NOMO-1 (cell line): ENCODE results near the gene STPG4.

Source experiments
- DNase-seq, 2 experiments: peaks; one replicate each; lab custom pipeline; 2025; ENCODE audit not compliant: unreplicated experiment in 2 of 2; lab: John Stamatoyannopoulos, UW

STPG4 gene

GRCh38 chr2:47074691-47075090 lies 80.4 kb downstream of the STPG4 start:
- no peak for DNase-seq

DNA sequence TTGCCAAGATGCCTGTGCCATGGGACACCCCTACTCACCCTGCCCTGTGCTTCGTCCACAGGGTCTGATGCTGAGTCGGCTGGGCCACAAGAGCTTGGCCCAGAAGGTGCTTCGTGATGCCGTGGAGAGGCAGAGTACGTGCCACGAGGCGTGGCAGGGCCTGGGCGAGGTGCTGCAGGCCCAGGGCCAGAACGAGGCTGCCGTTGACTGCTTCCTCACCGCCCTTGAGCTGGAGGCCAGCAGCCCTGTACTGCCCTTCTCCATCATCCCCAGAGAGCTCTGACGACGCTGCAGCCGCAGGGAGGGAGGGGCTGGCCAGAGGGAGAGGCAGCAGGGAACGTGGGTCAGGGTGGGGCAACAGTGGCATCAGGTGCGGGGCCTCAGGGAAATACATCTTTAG lies 81.5 kb downstream of the STPG4 start:
- no peak for DNase-seq

DNA sequence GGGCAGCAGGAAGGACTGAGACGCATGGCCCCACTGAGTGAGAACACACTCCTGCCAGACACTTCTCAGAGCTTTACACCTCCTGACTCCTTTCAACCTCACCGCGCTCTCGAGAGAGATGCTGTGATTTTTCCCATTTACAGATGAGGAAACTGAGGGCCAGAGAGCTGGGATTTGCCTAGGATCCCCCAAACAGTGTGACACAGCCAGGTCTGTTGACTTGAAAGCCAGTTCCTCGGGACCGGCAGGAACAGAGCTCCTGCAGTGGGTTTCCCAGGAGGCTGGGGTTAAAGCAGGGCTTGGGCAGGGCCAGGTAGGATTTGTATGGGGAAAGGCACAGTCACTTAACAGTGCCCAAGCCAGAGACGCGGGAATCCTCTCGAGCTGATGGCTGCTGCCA lies 81.9 kb downstream of the STPG4 start:
- DNase-seq: no peak

DNA sequence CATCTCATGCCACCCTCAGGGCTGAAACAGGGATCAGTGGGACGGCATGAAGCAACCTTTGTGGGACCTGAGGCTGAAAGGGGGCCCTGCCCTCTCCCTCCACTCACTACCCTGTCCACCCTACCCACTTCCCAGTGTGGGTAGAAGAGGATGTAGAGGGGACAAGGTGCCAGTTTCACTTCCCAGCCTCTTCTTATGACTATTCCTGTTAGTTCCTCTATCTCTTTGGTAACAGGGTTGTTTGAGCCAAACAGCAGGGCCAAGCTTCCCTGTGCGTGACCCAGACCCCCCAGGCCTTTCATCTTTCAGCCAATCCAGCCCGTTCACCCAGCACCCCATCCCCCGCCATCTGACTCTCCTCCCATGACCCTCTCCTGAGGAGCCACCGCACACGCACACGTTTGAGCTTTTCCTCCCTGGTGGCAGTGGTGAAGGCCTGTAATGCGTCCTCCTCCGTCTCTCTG lies 82.3 kb downstream of the STPG4 start:
- DNase-seq: peak; percentile 88 to 98

- peak; percentile 63 to 67 for DNase-seq
These were observed 83.0 kb downstream of the STPG4 start for GRCh38 chr2:47072018-47072691.

GRCh38 chr2:47070920-47071824 lies 83.9 kb downstream of the STPG4 start:
- DNase-seq: peak; percentile 69 to 79

DNA sequence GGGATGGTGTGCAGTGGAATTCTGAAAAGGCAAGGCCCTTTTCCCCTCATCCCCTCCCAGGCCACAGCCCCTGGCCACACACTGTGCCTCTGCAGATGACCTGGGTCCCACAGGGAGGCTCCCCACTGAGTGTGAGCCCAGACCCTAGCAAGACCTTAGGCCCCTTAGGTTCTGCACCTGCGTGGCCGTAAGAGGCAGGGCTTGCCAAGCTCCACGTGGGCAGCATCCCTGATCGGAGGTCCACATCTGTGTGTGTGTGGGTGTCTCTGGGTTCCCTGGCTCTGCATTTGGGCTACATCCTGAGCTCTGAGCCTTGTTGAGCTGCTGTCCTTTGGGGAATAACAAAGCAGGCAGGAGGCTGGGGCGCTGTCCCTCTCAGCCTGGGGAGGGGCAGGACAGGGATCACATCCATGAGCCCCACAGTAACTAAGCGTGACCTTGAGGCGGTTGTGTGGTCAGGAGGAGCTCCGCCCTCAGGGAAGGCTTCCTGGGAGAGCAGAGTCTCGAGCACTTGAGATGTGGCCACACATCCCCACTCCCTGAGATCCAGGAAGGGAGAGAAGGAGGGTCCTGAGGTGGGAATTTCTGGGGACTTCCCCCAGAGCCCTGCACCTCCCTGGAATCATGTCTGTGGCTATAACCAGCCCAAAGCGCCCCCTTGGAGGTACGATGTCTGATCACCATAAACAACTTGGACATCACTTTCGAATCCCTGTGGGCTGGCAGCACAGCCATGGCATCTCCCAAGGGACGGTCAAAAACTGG lies 84.8 kb downstream of the STPG4 start:
- DNase-seq: no peak

GRCh38 chr2:47069628-47070154 lies 85.4 kb downstream of the STPG4 start:
- no peak for DNase-seq

- no peak for DNase-seq
These were observed 86.0 kb downstream of the STPG4 start for GRCh38 chr2:47068981-47069627.

DNA sequence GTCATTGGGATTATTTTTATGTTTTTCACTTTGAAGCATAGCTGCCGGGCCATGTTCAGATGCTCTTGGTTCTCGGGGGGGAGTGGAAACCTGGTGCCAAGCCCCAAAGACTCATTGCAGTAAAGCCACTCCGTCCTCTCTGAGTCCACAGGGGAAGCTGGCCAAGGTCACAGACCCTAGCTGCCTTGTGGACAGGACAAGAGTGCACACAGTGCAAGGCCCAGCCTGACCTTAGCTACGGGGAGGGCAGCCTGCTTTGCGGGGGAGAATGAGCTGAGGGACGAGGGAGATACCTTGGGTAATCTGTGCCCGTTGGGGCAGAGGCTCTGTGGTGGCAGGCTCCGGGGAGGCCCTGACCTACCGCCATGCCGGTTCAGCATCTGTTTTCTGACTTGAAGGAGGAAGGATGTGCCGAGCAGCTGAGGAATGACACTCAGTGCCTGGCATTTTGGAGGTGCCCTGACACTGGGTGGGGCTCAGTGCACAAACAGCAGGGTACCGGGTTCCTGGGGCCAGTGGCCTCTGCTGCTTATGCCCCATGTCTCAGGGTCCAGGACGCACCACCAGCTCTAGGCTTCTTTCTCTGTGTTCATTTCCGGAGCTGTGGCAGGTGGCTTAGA lies 87.2 kb downstream of the STPG4 start:
- no peak for DNase-seq

- DNase-seq: no peak
These were observed 89.2 kb downstream of the STPG4 start for GRCh38 chr2:47065771-47066380.

DNA sequence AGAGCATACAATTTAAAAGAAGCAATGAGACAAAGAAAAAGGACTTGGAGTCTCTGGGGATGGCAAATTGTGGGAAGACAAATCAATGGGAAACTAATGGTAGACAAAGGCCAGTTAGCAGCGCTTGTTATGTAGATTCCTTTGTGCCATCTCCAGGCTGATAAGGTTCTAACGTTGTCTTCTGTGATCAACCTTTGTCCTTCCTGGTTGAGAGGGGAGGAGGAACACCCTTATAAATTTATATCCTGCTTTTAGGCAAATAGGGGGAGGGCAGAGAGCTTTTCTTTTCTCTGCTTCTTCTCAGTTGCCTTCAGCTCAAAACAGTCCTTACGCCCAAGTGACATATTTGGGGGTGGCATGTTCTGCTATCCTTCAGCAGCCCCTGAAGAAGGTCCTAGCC lies 89.8 kb downstream of the STPG4 start:
- DNase-seq: no peak

GRCh38 chr2:47064106-47064505 lies 91.0 kb downstream of the STPG4 start:
- no peak for DNase-seq

- no peak for DNase-seq
These were observed 91.6 kb downstream of the STPG4 start for GRCh38 chr2:47063538-47063930.

DNA sequence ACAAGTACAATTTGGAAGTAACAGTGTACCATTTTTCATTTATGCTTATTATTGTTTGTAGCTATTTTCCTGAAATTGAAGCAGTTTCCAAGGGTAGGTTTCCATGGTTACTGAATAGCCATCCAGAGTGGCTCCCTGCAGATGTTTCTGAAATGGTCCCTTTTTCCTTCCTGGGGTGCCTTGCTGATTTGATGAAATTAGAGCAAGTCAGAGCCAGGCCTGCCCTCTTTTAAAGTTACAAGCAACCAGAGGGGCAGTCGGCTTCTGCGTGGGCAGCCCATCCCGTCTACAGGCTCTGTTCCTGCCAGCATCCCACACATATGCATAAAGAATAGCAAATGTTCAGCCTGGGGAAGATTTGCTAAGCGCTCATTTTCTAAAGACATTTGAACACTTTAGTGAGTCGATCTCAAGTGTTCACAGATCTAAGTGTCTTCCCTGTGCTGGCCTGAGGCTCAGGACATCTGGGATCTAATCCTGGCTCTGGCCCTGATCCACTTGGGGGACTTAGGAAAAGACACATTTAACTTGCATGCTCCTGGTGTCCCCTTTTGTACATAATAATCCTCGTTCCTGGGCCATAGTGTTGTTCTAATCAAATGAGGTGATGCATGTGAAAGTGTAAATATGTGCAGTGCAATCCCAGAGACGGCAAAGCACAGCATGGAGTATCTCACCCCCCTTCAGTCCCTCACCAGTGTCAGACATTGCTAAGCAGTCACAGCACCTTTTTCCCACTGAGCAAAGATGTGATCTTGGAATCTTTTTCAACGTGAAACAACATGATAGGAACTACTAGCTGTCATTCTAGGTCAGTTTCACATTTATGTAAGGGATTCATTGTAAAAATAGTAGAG lies 92.2 kb downstream of the STPG4 start:
- no peak for DNase-seq

DNA sequence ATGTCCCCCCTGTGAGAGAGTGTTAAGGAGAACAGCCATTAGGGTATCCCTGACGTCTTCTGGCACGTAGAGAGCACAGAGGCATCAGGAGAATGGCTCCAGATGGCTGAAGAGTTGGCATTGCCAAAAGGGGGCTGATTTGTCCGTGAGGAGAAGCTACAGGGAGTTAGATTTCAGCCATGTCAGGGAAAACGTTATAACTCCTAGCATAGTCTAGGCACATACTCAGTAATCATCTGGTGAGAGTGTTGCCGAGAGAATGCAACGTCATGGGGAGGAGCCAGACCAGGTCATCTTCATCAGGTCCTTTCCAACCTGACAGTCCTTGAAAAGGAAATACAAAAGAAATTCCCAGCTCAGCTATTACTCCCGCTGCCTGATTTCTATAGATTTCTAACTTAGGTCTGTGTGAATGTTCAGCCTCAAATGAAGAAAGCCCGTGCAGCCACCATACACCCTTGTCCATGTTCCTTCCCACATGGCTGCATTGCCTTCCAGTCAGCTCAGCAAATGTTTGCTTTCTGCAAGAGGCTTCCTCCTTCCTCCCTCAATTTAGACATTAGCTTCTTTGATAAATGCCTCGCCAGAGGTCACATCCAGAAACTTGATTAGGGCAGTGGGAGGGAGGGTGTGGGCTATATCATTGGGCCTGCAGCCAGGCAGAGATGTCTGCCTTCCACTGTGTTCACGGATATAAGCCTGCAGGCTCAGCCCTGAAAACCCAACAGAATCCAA lies 93.0 kb downstream of the STPG4 start:
- DNase-seq: no peak

DNA sequence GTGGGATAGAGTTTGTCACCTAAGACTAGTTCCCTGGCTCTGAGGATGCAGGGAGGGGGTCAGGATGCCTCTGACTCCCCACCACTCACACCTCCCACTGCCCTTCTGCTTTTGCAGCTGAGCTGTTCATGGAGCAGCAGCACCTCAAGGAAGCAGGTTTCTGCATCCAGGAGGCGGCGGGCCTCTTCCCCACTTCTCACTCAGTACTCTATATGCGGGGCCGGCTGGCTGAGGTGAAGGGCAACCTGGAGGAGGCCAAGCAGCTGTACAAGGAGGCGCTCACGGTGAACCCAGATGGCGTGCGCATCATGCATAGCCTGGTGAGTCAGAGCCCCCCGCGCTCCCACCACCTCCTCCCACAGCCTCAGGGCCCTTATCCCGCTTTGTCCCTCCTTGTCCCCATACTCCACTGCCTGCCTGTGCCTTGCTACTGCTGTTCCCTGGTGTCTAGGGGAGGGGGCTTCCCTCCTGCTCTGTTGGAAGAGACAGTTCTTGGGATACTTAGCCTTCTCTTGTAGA lies 94.4 kb downstream of the STPG4 start:
- no peak for DNase-seq
